Peyer's patch (tissue), 4 donors: ENCODE measurements around the gene RARG.

Experiments used
- POLR2A ChIP-seq, 2 donors: fragments of 450-650 bp; IDR thresholded peaks; one replicate each; pipeline ENCODE4 v1.5.1; 2017; ENCODE audit warnings: antibody characterized with exemption in 2 of 2, mild to moderate bottlenecking in 2 of 2, moderate library complexity in 2 of 2
- TF ChIP-seq, protein P1 (sequence below), 6 experiments: fragments of 450-650 bp in 4 of 6; fragments of 200-600 bp in 2 of 6; sonication (generic) in 1 of 6; IDR thresholded peaks; one replicate each; pipeline ENCODE4 v1.5.1; 2017 to 2019; ENCODE audit warnings: antibody characterized with exemption in 6 of 6, mild to moderate bottlenecking in 3 of 6, moderate library complexity in 1 of 6

DNA sequence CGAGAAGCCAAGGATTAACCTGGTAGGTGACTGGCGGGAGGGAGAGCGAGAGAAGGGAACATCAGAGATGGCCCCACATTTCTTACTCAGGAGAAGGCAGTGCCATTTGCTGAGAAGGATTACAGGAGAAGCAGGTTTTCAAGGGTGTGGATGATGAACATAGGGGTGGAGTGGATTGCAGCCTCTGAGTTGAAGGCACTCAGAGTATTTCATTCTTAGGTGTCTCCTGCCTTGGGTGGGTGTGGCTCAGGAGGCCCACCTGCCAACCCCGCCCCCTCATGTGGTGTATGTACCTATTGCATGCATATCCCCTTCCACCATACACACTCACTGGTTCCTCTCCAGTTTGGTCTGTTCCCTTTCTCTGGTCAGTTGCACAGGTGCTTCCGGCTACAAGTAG, 42.4 kb upstream of the RARG start:
- TF ChIP-seq, protein P1, sequence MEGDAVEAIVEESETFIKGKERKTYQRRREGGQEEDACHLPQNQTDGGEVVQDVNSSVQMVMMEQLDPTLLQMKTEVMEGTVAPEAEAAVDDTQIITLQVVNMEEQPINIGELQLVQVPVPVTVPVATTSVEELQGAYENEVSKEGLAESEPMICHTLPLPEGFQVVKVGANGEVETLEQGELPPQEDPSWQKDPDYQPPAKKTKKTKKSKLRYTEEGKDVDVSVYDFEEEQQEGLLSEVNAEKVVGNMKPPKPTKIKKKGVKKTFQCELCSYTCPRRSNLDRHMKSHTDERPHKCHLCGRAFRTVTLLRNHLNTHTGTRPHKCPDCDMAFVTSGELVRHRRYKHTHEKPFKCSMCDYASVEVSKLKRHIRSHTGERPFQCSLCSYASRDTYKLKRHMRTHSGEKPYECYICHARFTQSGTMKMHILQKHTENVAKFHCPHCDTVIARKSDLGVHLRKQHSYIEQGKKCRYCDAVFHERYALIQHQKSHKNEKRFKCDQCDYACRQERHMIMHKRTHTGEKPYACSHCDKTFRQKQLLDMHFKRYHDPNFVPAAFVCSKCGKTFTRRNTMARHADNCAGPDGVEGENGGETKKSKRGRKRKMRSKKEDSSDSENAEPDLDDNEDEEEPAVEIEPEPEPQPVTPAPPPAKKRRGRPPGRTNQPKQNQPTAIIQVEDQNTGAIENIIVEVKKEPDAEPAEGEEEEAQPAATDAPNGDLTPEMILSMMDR (IDR thresholded peaks at IDR 0.05), result no peak
- TF ChIP-seq POLR2A (IDR thresholded peaks at IDR 0.05), result no peak
